Measurements from ENCODE around the gene MACROD2. TPM values are rescaled to one million over a fixed set of nuclear protein-coding genes. Genes with fewer than 3 reads are reported as not detected.

MACROD2 gene
- total and polyA plus RNA-seq, 2 experiments from 2014 or later = 2.8 to 4.3 TPM

GRCh38 chr20:15619341-15619740 is 1624.0 kb downstream of the MACROD2 start:
- Histone ChIP-seq H3K27ac (ENCODE audit: low read depth) (no peak overlapping the region), H3K27me3 (ENCODE audit: insufficient read depth) (no peaks in the 10 kb centered on the region), H3K36me3 (ENCODE audit: insufficient read depth) (no peaks in the 10 kb centered on the region), H3K9me2 (ENCODE audit: insufficient read depth) (peaks cover 30% of the 10 kb centered on the region), H3K4me1 (ENCODE audit: insufficient read depth) (no peaks in the 10 kb centered on the region), H3F3A (replicated peaks; ENCODE audit: low read depth) (no peaks in the 10 kb centered on the region), H2AFZ (no peak overlapping the region), H3K79me2 (replicated peaks; ENCODE audit: insufficient read depth) (no peaks in the 10 kb centered on the region), H3K4me2 (no peak overlapping the region), H3K4me3 (no peak overlapping the region), H4K20me1 (replicated peaks; ENCODE audit: insufficient read depth) (no peaks in the 10 kb centered on the region)
- Mint-ChIP-seq H3K27me3 (ENCODE audit: insufficient read depth, low read depth, poor library complexity) (peaks cover 2% of the 10 kb centered on the region), H3K4me1 (peaks cover 10% of the 10 kb centered on the region), H3K9me3 (no peaks in the 10 kb centered on the region; the same call in 2 of the 3 replicates), H3K27ac (no peak overlapping the region), H3K36me3 (ENCODE audit: low read depth) (no peaks in the 10 kb centered on the region), H3K4me3 (no peak overlapping the region)
- no peak for ATAC-seq
- no peak for TF ChIP-seq ZNF462 (CRISPR knock-in tag; IDR thresholded peaks at IDR 0.05)
- no peak for TF ChIP-seq ZNF331 (CRISPR knock-in tag; IDR thresholded peaks at IDR 0.05; ENCODE audit: low read depth)
- no peak for TF ChIP-seq CTCF (conservative IDR thresholded peaks at IDR 0.05; ENCODE audit: low read depth in 2 of 2)
- no peak for TF ChIP-seq REST (IDR thresholded peaks at IDR 0.05; ENCODE audit: unreplicated experiment)
- TF ChIP-seq EZH2phosphoT487 (IDR thresholded peaks at IDR 0.05; ENCODE audit: unreplicated experiment) = no peak
- TF ChIP-seq EZH2 (IDR thresholded peaks at IDR 0.05; ENCODE audit: low read depth, unreplicated experiment) = no peak
- TF ChIP-seq NANOG (IDR thresholded peaks at IDR 0.05; ENCODE audit: borderline replicate concordance) = no peak
- DNase-seq (ENCODE audit: low spot score) = no peak

Measured in GM23338 (cell line).